HTERT RPE-1 (cell line): Measurements from ENCODE around the gene CGB5.
"Not testable (repeated sequence)": the region's sequence is repeated elsewhere in the genome, so short reads cannot be mapped to it uniquely, and the experiment has no call there.

Experiments
- in situ Hi-C: fragments of 300-500 bp; cut with MboI; formaldehyde crosslinking; loops from 4 replicates; pipeline ENCODE4 v1.14.3; 2020; ENCODE audit warnings: low sequenced_read_pairs

Gene CGB5

DNA sequence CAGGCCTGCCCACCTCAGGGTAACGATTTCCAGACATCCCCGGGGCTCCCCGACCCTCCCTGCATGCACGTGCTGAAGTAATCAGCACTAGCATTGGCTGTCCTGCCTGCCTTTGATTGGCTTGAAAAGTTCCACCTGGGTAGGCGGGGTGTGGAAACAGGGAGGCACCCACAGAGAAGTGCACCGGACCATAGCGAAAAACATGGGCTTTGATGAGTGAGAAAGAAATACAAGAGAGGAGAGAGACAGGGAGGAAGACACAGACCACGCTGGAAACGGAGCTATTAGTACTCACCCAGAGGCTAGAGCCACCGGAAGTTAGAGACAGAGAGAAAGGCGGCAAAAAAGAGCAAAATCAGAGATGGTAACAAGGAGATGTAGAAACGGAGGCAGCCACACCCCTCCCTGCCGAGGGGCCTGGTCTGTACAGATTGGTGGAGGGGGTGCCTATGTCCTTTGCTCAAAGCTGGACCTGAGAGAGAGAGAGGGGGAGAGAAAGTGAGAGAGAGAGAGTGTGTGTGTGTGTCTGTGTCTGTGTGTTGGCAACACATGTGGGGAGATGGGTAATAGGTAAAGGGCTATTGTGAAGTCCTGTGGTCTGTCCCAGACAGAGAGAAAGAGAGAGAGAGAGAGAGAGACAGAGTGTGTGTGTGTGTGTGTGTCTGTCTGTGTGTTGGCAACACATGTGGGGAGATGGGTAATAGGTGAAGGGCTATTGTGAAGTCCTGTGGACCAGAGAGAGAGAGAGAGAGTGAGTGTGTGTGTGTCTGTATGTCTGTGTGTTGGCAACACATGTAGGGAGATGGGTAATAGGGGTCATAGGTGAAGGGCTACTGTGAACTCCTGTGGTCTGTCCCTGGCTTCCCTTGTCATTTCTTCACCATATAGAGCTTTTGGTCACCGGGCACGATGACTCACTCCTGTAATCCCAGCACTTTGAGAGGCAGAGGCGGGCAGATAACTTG is 22.4 kb upstream of the CGB5 start:
- in situ Hi-C loops = no loop called here

DNA sequence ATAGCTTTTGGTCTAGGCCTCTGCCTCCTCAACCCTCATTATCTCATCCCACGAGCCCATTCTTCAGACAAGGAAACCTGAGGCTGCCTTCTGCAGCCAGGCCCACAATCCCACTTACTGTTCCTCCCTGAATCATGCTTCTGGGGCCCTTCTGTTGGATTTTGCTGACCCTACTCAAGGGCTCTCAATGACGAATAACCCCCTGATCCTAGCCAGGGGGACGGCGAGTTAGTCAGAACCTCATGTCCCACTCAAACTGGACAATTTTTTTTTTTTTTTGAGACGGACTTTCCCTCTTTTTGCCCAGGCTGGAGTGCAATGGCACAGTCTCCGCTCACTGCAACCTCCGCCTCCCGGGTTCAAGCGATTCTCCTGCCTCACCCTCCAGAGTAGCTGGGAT is 21.5 kb upstream of the CGB5 start:
- in situ Hi-C loops = no loop called here

DNA sequence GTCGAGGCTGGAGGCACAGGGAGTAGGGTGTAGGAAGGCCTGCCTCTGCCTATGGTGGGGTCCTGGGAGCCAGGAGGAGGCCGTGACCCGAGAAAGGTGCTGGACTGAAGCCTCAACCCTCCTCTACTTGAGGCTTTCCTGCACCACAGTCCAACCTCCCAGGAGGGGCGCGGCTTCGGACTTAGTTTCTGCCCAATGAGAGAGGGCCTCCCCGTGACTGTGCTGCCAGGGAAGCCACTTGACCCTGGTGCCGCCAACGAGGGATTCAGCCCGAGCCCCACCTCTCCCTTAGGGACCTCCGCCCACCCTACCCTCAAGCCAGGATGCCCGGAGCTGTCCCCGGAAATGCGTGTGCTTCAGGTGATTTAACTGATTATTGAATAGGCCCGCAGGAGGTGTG is 19.4 kb upstream of the CGB5 start, which contains the start of gene CGB3:
CGB3 (minus strand) TSS at position 101 of the 400 bp plus-strand sequence. CDS start 362 bp downstream, outside the sequence.
- in situ Hi-C loops = not testable (repeated sequence)

DNA sequence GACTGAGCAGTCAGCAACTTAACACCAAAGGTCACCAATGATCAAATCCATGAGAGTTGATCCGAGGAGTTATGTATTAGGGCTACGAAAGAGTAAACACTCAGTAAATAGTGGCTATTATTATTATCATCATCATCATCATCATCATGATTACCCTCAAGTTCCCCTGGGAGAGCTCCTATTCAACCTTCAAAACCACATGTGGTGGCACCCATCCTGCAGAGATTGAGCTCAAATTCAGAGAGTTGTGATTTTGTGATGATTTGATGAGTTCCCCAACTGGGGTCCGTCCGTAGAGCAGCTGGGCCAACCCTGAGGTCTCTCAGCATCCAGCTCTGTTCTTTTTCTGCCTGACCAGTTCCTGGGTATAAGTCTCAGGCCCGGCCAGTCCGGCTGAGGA is 18.6 kb upstream of the CGB5 start:
- in situ Hi-C loops = not testable (repeated sequence)

DNA sequence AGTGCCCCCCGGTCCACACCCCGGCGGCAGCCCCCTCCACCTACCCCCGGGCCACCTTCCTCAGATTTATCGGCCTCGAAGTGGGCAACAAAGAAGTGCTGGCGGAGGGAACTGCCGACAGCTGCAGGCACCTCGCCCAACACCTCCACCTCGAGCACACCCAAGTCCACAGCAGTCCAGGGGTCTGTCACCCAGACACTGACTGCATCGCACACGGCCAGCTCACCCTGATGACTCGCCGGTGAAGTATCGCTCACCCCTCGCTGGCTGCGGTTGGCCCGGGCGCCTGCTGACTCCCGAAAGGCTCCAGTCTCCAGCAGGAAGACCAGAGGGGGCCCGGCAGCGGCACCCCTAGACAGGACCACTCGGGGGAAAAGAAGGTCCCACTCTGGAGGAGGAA is 18.0 kb upstream of the CGB5 start:
- in situ Hi-C loops = not testable (repeated sequence)

DNA sequence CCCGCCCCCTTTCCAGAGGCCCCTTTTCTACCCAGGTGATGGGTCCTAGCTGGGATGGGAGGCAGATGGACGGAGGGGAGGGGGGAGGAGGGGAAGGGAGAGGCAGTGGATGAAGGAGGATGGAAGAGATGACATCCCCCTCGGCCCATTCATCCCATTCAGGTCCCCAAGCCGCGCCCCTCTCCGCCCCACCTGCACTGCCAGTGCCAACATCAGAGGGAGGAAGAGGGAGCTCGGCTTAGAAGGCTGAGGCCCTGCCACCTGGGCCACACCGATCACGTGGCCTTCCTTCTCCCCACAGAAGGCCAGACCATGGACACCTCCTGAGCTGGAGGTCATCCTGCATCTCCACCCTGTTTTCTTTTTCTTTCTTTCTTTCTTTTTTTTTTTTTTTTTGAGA is 15.0 kb upstream of the CGB5 start:
- in situ Hi-C loops = not testable (repeated sequence)

DNA sequence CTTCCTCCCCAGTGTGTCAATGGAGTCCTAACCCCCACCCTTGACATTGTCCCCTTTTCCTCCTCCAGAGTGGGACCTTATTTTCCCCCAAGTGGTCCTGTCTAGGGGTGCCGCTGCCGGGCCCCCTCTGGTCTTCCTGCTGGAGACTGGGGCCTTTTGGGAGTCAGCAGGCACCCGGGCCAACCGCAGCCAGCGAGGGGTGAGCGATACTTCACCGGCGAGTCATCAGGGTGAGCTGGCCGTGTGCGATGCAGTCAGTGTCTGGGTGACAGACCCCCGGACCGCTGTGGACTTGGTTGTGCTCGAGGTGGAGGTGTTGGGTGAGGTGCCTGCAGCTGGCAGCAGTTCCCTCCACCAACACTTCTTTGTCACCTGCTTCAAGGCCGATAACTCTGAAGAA is 13.9 kb upstream of the CGB5 start:
- in situ Hi-C loops = not testable (repeated sequence)

DNA sequence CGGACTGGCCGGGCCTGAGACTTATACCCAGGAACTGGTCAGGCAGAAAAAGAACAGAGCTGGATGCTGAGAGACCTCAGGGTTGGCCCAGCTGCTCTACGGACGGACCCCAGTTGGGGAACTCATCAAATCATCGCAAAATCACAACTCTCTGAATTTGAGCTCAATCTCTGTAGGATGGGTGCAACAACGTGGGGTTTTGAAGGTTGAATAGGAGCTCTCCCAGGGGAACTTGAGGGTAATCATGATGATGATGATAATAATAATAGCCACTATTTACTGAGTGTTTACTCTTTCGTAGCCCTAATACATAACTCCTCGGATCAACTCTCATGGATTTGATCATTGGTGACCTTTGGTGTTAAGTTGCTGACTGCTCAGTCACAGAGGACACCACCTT is 13.3 kb upstream of the CGB5 start:
- in situ Hi-C loops = not testable (repeated sequence)

DNA sequence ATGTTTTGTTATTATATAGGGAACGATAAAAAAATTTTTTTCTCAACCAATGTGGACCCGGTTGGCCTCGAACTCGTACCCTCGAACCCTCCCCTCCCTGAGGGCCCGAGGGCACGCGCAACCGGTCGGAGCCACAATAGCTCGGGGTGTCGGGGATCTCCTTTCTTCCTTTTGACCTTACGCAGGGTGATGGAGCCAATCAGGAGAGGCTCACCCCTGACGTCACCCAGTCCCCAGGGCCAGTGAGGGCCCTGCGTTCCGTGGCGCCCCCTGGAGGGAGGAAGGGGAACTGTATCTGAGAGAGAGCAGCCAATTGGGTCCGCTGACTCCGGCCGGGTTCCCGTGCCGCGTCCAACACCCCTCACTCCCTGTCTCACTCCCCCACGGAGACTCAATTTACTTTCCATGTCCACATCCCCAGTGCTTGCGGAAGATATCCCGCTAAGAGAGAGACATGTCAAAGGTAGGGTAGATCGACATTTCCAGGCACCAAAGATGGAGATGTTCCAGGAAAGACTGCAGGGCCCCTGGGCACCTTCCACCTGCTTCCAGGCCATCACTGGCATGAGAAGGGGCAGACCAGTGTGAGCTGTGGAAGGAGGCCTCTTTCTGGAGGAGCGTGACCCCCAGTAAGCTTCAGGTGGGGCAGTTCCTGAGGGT is 11.9 kb upstream of the CGB5 start, which contains the start of gene CGB2:
CGB2 (plus strand) TSS at position 249 of the 660 bp plus-strand sequence; CDS start at position 455, 206 bp downstream.
- in situ Hi-C loops = not testable (repeated sequence)

DNA sequence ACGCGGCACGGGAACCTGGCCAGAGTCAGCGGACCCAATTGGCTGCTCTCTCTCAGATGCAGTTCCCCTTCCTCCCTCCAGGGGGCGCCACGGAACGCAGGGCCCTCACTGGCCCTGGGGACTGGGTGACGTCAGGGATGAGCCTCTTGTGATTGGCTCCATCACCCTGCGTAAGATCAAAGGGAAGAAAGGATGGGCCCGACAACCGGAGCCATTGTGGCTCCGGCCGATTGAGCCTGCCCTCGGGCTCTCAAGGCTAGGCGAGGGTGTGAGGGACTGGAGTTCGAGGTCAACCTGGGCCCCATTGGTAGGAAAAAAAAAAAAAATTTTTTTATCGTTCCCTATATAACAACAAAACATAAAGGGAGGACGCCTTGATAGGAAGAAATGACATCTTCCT is 6.8 kb upstream of the CGB5 start, which contains the start of gene CGB1:
CGB1 (minus strand) TSS at position 81 of the 400 bp plus-strand sequence. CDS start 184 bp downstream, outside the sequence.
- in situ Hi-C loops = not testable (repeated sequence)

DNA sequence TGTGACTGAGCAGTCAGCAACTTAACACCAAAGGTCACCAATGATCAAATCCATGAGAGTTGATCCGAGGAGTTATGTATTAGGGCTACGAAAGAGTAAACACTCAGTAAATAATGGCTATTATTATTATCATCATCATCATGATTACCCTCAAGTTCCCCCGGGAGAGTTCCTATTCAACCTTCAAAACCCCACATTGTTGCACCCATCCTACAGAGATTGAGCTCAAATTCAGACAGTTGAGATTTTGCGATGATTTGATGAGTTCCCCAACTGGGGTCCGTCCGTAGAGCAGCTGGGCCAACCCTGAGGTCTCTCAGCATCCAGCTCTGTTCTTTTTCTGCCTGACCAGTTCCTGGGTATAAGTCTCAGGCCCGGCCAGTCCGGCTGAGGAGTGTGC is 5.5 kb upstream of the CGB5 start:
- in situ Hi-C loops = not testable (repeated sequence)

DNA sequence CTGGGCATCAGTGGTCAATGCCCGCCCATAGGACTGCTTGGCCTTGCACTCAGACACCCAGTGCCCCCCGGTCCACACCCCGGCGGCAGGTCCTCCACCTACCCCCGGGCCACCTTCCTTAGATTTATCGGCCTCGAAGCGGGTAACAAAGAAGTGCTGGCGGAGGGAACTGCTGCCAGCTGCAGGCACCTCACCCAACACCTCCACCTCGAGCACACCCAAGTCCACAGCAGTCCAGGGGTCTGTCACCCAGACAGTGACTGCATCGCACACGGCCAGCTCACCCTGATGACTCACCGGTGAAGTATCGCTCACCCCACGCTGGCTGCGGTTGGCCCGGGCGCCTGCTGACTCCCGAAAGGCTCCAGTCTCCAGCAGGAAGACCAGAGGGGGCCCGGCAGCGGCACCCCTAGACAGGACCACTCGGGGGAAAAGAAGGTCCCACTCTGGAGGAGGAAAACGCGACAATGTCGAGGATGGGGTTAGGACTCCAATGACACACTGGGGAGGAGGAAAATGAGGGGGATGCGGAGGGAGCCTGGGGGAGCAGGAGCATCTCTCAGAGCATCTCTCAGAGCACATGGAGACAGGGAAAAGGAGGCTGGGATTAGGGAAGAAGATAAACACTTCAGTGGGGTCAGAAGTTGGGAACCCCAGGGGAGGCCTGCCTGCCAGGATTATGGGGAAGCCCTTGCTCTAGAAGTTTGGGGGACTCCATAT is 4.9 kb upstream of the CGB5 start:
- in situ Hi-C loops = not testable (repeated sequence)

DNA sequence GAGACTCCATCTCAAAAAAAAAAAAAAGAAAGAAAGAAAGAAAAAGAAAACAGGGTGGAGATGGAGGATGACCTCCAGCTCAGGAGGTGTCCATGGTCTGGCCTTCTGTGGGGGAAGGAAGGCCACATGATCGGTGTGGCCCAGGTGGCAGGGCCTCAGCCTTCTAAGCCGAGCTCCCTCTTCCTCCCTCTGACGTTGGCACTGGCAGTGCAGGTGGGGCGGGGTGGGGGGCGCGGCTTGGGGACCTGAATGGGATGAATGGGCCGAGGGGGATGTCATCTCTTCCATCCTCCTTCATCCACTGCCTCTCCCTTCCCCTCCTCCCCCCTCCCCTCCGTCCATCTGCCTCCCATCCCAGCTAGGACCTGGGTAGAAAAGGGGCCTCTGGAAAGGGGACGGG is 3.9 kb upstream of the CGB5 start:
- in situ Hi-C loops = not testable (repeated sequence)

DNA sequence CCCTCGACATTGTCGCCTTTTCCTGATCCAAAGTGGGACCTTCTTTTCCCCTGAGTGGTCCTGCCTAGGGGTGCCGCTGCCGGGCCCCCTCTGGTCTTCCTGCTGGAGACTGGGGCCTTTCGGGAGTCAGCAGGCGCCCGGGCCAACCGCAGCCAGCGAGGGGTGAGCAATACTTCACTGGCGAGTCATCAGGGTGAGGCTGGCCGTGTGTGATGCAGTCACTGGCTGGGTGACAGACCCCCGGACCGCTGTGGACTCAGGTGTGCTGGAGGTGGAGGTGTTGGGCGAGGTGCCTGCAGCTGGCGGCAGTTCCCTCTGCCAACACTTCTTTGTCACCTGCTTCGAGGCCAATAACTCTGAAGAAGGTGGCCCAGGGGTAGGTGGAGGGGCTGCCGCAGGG is 1.5 kb upstream of the CGB5 start:
- in situ Hi-C loops = no loop called here

DNA sequence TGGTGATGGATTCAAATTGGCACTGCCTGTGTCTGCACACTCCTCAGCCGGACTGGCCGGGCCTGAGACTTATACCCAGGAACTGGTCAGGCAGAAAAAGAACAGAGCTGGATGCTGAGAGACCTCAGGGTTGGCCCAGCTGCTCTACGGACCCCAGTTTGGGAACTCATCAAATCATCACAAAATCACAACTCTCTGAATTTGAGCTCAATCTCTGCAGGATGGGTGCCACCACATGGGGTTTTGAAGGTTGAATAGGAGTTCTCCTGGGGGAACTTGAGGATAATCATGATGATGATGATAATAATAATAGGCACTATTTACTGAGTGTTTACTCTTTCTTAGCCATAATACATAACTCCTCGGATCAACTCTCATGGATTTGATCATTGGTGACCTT is 982 bp upstream of the CGB5 start:
- in situ Hi-C loops = not testable (repeated sequence)

DNA sequence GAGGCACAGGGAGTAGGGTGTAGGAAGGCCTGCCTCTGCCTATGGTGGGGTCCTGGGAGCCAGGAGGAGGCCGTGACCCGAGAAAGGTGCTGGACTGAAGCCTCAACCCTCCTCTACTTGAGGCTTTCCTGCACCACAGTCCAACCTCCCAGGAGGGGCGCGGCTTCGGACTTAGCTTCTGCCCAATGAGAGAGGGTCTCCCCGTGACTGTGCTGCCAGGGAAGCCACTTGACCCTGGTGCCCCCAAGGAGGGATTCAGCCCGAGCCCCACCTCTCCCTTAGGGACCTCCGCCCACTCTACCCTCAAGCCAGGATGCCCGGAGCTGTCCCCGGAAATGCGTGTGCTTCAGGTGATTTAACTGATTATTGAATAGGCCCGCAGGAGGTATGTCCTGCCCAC is 5.4 kb downstream of the CGB5 start, which contains the start of gene CGB8:
CGB8 (minus strand) TSS at position 101 of the 400 bp plus-strand sequence. CDS start 372 bp downstream, outside the sequence.
- in situ Hi-C loops = not testable (repeated sequence)

DNA sequence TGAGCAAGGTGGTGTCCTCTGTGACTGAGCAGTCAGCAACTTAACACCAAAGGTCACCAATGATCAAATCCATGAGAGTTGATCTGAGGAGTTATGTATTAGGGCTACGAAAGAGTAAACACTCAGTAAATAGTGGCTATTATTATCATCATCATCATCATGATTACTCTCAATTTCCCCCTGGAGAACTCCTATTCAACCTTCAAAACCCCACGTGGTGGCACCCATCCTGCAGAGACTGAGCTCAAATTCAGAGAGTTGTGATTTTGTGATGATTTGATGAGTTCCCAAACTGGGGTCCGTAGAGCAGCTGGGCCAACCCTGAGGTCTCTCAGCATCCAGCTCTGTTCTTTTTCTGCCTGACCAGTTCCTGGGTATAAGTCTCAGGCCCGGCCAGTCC is 6.2 kb downstream of the CGB5 start:
- in situ Hi-C loops = not testable (repeated sequence)

DNA sequence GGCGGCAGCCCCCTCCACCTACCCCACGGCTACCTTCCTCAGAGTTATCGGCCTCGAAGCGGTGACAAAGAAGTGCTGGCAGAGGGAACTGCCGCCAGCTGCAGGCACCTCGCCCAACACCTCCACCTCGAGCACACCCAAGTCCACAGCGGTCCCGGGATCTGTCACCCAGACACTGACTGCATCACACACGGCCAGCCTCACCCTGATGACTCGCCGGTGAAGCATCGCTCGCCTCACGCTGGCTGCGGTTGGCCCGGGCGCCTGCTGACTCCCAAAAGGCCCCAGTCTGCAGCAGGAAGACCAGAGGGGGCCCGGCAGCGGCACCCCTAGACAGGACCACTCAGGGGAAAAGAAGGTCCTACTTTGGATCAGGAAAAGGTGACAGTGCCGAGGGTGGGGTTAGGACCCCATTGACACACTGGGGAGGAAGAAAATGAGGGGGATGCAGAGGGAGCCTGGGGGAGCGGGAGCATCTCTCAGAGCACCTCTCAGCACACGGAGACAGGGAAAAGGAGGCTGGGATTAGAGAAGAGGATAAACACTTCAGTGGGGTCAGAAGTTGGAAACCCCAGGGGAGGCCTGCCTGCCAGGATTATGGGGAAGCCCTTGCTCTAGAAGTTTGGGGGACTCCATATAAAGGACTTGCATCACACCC is 6.9 kb downstream of the CGB5 start:
- in situ Hi-C loops = not testable (repeated sequence)

DNA sequence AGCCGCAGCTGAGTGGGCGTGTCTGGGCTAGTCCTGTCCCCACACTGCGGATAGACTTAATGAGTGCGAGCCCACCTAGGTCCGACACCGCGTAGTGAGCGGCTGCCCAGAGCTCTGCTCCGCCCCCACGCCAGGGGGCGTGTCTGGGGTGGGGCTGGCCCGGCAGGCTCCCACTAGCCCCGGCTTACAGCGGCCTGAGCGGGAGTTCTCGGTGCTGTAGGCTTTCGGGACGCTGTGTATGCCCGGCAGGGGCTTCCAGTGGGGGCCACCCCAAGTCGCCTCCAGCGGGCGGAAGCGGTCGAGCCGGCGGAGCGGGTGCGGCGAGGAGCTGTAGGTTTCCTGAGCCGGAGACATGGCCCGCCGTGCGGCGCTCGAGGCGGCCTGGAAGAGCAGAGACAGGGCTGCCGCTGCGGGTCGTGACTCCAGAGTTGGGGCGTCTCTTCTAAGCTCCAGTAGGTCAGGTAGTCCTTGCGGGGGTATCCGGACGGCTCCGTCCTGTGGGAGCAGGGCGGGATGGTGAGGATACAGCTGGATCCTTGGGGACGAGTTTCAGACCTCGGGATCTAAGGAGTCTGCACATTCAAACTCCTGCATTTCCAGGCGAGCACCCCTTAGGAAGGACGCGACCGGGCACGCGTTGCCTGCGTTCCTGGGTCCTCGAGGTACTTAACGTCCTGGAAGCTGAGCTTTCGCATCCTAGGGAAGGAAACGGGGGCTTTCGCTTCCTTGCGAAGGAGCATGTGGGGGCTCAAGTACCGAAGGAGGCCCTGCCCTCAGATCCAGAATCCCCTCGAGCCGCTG is 12.7 kb downstream of the CGB5 start:
- in situ Hi-C loops = no loop called here
